Upper lobe of left lung (tissue), 4 donors: ENCODE data around the gene GRIK4.

Experiments
- CTCF ChIP-seq, 6 experiments: fragments of 450-650 bp in 4 of 6; fragments of 200-600 bp in 2 of 6; sonication (generic) in 2 of 6; IDR thresholded peaks; one replicate each; pipeline ENCODE4 v1.5.1; 2016 to 2019; ENCODE audit warnings: antibody characterized with exemption in 6 of 6
- POLR2A ChIP-seq, 4 donors: fragments of 450-650 bp; IDR thresholded peaks; one replicate each; pipeline ENCODE4 v1.5.1; 2016 to 2017; ENCODE audit warnings: antibody characterized with exemption in 4 of 4, mild to moderate bottlenecking in 2 of 4

GRCh38 chr11:120867531-120867930, 356.0 kb downstream of the GRIK4 start:
- TF ChIP-seq POLR2A (IDR thresholded peaks at IDR 0.05) (no peak), CTCF (IDR thresholded peaks at IDR 0.05) (no peak)
